ENCODE results near the gene LY6G6D.

LY6G6D gene

DNA sequence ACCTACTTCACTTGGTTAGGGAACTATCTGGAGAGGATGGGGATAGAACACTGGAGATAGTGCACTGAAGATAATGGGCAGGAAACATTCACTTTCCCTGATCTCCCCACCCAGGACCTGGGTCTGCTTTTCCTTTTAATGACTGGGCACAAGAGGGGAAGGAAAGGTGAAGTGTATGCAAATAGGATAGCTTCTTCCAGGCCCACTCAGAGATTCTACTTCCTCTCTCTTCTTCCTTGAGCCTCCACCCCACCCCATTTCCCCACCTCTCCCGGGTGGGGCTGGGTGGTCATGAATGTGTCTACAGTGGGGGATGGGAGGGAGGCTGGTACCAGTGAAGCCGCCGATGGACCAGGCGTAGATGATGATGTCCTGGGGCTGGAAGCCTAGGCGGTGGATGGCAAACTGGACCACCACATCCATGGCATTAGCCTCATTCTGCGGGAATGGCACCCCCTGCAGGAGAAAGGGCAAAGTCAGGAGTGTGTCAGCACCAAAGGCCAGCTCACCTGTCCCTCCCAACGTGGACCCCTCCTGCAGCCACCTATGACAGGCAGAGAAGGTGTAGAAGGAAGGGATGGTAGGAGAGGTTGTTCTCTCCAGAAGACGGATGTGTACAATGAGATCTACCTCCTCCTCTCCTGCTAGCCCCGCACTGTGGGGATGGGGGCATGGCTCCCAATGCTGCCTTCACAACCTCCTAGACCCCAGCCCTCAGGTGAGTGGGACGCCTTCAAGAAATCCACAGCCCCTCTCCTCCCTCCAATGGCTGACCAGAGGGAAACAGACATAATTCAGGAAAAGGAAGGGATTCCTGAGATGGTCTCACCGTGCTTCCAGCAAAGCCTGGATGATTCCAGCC lies 25.7 kb upstream of the LY6G6D start:
- TF ChIP-seq, protein P1, sequence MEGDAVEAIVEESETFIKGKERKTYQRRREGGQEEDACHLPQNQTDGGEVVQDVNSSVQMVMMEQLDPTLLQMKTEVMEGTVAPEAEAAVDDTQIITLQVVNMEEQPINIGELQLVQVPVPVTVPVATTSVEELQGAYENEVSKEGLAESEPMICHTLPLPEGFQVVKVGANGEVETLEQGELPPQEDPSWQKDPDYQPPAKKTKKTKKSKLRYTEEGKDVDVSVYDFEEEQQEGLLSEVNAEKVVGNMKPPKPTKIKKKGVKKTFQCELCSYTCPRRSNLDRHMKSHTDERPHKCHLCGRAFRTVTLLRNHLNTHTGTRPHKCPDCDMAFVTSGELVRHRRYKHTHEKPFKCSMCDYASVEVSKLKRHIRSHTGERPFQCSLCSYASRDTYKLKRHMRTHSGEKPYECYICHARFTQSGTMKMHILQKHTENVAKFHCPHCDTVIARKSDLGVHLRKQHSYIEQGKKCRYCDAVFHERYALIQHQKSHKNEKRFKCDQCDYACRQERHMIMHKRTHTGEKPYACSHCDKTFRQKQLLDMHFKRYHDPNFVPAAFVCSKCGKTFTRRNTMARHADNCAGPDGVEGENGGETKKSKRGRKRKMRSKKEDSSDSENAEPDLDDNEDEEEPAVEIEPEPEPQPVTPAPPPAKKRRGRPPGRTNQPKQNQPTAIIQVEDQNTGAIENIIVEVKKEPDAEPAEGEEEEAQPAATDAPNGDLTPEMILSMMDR (IDR thresholded peaks at IDR 0.05): peak; percentile 36

DNA sequence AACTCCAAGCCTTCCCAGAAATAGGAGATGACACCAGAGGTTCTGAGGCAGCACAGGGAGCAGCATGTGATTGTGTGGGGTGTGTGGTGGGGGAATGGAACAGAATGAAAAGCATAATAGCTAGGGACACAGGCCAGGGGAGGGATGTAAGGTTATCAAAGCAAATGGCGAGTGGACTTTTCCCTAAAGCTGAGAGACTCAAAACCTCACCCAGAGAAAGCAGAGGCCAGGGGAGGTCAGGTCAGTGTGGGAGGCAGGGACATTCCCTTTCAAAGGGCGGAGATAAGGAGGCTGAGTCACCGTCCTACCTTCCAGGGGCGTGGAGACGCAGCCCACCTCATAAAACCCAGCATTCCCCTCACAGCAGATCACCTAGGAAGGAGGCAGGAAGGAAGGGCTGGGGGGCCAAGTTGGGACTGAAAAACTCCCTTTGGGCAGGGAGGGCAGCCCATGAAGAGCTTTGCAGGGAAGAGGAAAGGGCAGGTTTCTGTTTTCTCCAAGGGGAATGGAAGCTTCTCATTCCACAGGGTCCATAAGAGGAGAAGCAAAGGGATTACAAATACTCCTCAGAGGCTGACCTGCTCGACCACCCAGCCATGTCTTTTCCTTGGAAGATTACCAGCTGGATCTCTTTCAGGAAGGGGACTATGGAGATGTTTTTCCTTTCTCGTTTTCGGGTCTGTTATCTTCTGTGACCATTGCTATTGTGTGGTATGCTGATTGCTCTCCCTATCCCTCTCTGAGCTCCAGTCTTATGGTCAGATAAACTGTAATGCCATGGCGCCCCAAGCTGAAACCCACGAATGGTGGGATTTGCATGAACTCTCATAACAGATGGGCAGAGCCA lies 24.7 kb upstream of the LY6G6D start:
- TF ChIP-seq, protein P1 (IDR thresholded peaks at IDR 0.05): no peak

DNA sequence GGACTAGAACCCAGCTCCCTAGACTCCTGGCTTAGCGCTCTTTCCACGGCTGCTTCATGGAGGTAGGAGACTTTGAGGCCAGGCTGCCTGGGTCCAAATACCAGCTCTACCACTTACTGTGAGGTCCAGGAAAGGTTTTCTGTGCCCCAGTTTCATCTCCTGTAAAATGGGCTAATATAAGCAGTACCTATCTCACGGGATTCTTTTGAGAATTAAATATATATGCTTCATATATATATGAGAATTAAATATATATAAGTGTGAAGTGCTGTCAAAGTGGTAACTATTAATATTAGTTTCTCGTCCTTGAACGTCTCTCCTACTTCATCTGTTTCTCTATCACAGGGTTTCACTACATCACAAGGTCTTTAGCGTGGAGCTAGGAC lies 24.1 kb upstream of the LY6G6D start:
- TF ChIP-seq, protein P1 (IDR thresholded peaks at IDR 0.05): no peak

GRCh38 chr6:31691564-31692108 lies 23.5 kb upstream of the LY6G6D start:
- TF ChIP-seq, protein P1 (IDR thresholded peaks at IDR 0.05): no peak

- TF ChIP-seq, protein P1 (IDR thresholded peaks at IDR 0.05): no peak
Observed at GRCh38 chr6:31692353-31692752, 22.8 kb upstream of the LY6G6D start.

- TF ChIP-seq, protein P1 (IDR thresholded peaks at IDR 0.05): no peak
Observed at GRCh38 chr6:31692886-31693285, 22.3 kb upstream of the LY6G6D start.

DNA sequence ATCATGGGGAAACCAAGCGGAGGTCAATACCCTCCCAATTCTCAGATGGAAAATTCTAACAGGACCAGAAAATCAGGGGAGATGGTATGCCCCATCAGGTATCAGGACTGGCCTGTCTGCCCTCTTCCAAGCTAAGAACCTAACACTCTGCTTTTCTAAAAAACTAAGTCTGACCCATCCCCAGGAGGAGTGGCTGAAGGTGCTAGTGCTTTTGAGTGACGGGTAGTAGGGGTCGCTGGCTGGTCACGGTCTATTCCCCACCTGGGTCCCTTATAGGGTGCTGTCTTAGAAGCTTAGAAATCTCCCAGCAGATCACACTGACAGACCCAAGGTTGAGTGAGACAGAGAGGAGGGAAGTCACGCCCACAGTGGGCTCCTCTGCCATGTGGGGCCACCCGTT lies 21.6 kb upstream of the LY6G6D start:
- TF ChIP-seq, protein P1 (IDR thresholded peaks at IDR 0.05): no peak
